HG02970 (cell line): ENCODE measurements around the gene KLF7.

Experiments used
- ATAC-seq: cut with Tn5 transposase; IDR thresholded peaks from one replicate; pipeline ENCODE4 v1.9.1; 2021; ENCODE audit warnings: mild to moderate bottlenecking, moderate library complexity, moderate number of reproducible peaks; ENCODE audit not compliant: unreplicated experiment, low FRiP score

The KLF7 gene

GRCh38 chr2:207165121-207166038 lies at the start of gene KLF7:
Gene KLF7, minus strand, starts transcription at chr2:207165948. Its CDS starts 380 bp downstream, at chr2:207165568.
- ATAC-seq = no peak

- ATAC-seq = no peak
Observed at GRCh38 chr2:207215308-207215707, 49.6 kb upstream of the KLF7 start.

DNA sequence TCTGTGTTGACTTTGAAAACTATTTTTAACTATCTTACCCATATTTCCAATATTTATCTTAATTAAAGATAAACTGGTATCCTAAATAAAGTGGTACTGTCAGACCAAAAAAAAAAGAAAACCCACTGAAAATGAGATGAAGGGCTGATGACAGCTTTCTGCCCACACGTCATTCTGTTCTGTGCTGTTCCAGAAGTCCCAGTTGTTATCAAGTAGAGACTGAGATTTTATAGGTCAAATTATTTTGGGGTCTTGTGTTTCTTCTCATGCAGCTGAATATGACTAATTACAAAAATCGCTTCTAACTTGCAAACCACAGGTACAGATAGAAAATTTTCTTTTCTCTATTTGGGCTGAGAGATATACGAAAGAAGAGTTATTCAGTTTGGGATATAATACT lies 48.7 kb upstream of the KLF7 start:
- no peak for ATAC-seq

GRCh38 chr2:207206011-207206410 lies 40.3 kb upstream of the KLF7 start:
- ATAC-seq = no peak

DNA sequence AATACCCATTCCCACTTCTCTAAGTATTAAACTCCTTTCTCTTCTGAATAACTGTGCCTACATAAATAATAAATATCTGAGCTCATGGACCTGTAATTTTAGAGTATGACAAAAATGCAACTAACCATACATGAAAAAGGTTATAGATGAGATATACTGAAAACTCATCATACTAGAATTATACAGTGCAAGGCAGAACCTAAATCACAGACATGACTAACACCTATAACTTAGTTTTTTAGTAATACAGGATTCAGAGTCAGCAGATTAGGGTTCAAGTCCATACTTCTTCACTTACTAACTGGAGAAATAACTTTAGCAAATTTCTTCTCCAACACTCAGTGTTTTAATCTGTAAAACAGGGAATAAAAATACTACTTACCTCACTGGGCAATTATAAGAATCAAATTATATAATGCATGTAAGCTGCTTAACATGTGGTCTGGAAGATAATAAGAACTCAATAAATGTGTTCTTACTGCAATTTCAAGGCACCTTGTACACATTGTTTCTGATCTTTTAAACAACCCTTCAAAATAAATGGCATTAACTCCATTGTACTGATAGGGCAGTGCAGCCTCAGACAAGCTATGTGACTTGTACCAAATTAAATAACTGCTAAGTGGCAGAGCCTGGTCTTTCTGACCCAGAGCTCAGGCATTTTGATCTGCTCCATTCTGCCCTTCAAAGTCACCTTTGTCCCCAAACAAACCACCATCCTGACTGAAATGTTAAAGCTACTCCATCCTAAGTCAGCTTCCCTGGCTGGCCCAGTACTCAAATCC lies 39.6 kb upstream of the KLF7 start:
- ATAC-seq = no peak

- no peak for ATAC-seq
Observed at GRCh38 chr2:207203056-207203455, 37.3 kb upstream of the KLF7 start.

DNA sequence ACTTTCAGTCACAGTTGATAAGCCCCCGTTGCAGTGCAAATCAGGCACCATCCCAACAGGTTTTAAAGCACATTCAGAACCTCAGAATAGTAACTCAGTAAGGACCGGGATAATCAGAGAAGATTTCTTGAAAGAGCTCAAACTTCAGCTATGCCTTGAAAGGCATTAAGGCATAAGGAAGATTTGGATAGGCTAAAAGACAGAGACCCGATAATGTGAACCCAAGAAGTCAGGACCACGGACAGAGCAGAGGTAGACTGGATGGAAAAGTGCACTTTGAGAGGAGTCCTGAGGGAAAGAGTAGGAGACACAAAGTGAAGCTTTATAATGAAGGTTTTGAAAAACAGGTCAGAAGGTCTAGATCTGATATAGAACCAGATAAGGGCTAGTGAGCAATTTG lies 36.9 kb upstream of the KLF7 start:
- ATAC-seq = no peak

DNA sequence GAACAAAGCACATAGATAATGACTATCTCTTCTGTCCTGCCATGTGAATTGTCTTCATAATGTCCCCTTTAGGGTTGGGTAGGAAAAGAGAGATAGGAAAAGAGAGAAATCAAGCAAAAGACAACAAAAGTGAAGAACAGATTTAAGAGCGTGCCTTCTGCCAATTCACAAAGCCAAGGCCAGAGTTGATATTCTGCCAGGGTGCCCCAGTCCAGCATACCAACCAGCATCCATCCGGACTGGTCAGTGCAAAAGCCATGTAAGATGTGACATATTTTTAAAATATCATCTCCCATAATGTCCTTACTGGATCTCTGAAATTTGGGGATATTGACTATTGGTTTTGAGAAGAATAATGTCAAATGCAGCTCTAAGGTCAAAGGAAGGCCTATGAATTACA lies 35.7 kb upstream of the KLF7 start:
- ATAC-seq = no peak

DNA sequence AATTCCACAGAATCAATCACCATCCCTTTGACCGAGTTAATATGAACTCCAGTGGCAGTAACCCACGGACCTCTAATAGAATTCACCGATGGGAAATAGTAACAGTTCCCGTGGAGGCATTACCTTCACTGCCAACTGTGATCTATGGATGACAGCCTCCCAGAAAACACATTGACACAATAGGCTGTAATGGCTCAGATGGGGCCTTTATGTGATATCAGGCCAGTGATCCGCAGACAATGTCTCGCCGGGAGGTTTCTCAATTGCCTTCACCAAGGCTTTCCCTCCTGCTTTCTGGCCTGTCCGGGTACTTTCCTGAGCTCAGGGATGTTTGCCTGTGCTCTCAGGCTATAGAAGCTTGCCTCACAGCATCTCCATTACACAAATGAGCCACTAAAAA lies 34.4 kb upstream of the KLF7 start:
- ATAC-seq = no peak

DNA sequence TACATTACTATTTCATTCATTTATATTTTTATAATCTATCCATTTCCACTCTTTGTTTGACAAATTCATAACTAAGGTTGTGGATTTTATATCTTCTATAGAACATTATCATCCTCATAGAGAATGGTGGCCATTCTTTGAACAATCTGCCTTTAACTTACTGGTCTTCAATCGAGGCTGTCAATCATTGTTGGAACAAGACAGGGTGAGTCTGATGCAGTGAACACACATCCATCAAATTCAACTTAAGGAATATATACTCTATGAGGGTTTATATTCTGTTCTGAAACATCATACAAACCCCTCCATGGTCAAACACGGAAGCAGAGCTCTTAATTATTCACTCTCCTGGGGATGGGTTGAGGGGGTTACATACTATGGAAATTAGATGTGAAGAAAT lies 28.3 kb upstream of the KLF7 start:
- no peak for ATAC-seq

GRCh38 chr2:207188626-207189419 lies 23.1 kb upstream of the KLF7 start:
- no peak for ATAC-seq

GRCh38 chr2:207185372-207185771 lies 19.6 kb upstream of the KLF7 start:
- ATAC-seq = no peak

DNA sequence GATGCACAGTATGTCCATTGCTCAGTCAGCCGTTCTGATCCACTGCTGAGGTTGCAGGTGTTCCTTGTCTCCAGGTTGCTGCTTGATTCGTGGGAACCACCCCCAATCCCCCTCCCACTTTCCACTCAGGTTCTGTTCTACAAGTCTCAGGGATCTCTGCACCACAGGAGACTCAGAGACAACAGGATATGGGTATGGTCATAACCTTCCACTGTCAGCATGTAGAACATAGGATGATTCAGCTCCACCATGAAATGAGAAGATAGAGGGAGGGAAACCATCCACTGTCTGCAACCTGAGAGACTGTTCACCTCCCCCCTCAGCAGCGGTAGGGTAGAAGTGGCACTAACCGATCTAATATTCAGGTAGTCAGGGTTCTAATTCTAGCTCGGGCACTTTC lies 19.0 kb upstream of the KLF7 start:
- ATAC-seq = no peak

DNA sequence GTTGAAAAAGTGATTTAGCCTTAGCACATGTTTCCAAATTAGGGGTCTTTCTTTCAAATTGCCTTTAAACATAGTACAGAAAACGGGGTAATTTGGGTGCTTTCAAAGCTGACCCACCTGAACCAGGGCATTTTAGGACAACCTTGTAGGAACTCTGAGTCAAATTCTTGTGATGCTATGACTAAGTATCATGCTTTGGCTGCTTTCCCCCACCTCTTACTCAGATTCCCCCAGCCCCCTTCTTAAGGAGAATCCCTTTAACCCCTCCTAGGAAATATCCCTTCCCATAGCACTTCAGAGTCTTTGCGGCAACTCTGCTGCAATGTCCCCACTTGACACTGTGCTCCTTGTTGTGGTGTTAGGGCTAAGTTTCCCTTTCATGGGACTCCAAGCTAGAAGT lies 18.6 kb upstream of the KLF7 start:
- ATAC-seq = no peak

- no peak for ATAC-seq
Observed at GRCh38 chr2:207183506-207183905, 17.8 kb upstream of the KLF7 start.

- no peak for ATAC-seq
Observed at GRCh38 chr2:207182911-207183310, 17.2 kb upstream of the KLF7 start.

DNA sequence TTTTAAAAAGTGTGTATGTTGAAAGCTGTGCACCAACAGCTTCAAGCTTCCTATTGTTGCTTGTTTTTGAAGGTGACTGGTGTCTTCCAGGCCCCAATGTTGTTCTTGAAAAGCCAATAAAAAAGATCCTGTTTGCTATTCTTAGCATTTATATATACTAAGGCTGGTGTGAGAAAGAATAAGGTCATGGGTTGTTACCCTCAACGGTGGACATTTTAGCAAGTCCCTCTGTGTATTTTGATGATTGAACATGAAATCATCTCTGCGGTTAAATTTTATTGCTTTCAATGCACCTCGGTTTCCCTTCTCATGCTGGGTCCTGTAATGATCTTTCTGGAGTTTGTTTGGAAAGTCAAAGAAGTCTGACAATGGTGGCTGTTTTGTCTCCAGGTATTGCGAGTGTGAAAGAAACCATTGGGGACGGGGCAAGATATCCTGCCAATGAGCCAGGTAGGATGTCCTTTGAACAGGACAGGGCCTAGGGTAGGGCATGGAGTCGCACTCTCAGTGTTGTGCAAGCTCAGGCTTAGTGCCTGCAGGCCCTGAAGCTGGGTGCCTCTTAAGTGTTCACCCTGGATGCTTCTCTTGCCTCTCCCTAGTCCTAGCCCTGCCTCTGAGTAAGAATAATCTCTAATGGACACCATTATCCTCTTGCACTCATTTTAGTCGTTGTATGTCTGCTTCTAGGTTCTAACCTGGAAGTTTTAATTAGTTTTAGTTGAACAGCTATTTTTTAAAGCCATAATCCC lies 16.0 kb upstream of the KLF7 start:
- no peak for ATAC-seq

DNA sequence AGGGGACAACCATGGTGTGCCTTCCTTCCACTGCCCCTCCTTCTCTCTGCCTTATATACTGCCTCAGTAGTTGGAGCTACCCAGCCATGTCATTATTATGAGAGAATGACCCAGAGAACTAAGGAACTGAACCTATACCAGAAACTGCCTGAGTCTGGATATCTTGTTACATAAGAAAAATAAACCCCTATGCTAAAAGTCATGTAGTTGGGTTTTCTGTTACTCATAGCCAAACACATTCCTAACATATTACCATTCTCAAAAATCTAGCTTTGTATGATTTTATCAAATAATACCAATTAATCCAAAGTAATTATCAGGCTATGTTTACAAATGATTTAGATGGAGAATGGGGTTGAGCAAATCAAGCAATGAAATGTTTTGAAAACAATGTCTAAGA lies 15.0 kb upstream of the KLF7 start:
- ATAC-seq = no peak

DNA sequence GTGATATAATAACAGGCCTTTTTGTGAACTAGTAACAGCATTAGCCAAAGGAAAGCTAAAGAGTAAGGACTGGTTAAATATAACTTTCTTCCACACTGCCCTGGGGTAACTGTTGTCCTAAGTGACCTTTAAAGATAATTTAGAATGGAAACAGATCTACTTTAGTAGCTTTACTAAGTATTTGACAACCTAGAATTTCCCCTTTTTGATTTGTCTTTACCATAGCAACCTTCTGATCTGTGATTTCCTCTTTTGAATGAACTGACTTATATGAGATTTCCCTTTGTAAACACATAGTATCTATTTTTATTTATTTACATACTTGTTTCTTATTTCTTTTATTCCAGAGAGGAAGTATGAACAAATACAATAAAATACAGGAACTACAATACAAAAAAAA lies 10.5 kb upstream of the KLF7 start:
- ATAC-seq = no peak

GRCh38 chr2:207173641-207174040 lies 7.9 kb upstream of the KLF7 start:
- ATAC-seq = no peak
